ENCODE data around the gene CLTCL1. TPM values are rescaled to one million over a fixed set of nuclear protein-coding genes. Genes with fewer than 3 reads are reported as not detected.

Gene CLTCL1
- total and polyA plus RNA-seq, 4 donors = 2.6 to 9.2 (median 4.3) TPM

DNA sequence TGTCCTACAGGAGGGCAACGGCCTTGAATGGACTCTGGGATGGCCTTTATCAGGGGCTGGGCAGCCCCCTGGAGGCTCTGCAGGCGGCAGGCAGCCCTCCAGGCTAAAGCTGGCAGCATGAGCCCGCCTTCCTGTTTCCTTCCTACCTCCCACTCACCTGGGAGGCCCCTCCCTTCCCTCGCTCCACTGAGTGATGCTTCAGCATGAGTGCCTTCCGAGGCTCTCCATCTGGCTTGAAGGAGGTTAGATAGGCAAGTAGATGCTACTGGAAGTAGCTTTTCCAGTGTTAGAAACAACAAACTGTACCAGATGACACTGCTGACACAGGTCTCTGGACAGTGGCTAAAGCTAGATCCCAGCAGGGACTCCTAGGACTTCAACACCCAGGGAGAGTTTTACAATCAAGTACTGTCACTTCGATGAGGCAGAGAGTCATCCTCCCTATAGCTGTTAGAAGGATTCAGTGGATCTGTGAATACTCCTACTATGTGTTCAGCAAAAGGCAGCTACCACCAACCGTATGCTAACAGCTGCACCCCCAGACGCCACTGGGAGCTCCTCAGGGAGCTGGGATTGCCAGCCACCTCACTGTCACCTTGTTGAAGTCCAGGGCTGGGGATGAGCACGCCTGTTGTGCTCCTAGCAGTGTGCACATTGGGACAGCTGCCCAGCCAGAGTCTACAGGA is 108.9 kb downstream of the CLTCL1 start:
- Histone ChIP-seq H3K4me3 (no peak overlapping the region), H3K9ac (ENCODE audit: insufficient read depth in 1 of 2, low read length in 2 of 2) (no peak overlapping the region), H3K9me3 (ENCODE audit: control insufficient read depth in 4 of 4, insufficient read depth in 3 of 4, low read length in 3 of 4) (no peaks in the 10 kb centered on the region), H3K4me1 (ENCODE audit: control insufficient read depth in 5 of 5, insufficient read depth in 5 of 5, low read length in 5 of 5) (peaks cover 0 to 12% (median 0%) of the 10 kb centered on the region in 5 donors), H3K27me3 (ENCODE audit: control insufficient read depth in 3 of 3, insufficient read depth in 3 of 3, low read length in 2 of 3) (no peaks in the 10 kb centered on the region), H3K36me3 (ENCODE audit: control insufficient read depth in 4 of 4, insufficient read depth in 4 of 4, low read length in 4 of 4) (no peaks in the 10 kb centered on the region), H3K27ac (ENCODE audit: low read depth in 1 of 2, low read length in 1 of 2) (no peak overlapping the region)
- DNase-seq (no peak), ATAC-seq (ENCODE audit: insufficient read depth, low FRiP score) (no peak)
- 70 to 74% methylated on average over 9 of the region's 9 CpGs for WGBS, 2 donors
- TF ChIP-seq, protein P1, sequence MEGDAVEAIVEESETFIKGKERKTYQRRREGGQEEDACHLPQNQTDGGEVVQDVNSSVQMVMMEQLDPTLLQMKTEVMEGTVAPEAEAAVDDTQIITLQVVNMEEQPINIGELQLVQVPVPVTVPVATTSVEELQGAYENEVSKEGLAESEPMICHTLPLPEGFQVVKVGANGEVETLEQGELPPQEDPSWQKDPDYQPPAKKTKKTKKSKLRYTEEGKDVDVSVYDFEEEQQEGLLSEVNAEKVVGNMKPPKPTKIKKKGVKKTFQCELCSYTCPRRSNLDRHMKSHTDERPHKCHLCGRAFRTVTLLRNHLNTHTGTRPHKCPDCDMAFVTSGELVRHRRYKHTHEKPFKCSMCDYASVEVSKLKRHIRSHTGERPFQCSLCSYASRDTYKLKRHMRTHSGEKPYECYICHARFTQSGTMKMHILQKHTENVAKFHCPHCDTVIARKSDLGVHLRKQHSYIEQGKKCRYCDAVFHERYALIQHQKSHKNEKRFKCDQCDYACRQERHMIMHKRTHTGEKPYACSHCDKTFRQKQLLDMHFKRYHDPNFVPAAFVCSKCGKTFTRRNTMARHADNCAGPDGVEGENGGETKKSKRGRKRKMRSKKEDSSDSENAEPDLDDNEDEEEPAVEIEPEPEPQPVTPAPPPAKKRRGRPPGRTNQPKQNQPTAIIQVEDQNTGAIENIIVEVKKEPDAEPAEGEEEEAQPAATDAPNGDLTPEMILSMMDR (IDR thresholded peaks at IDR 0.05; ENCODE audit: control extremely low read depth, extremely low read depth) = no peak

DNA sequence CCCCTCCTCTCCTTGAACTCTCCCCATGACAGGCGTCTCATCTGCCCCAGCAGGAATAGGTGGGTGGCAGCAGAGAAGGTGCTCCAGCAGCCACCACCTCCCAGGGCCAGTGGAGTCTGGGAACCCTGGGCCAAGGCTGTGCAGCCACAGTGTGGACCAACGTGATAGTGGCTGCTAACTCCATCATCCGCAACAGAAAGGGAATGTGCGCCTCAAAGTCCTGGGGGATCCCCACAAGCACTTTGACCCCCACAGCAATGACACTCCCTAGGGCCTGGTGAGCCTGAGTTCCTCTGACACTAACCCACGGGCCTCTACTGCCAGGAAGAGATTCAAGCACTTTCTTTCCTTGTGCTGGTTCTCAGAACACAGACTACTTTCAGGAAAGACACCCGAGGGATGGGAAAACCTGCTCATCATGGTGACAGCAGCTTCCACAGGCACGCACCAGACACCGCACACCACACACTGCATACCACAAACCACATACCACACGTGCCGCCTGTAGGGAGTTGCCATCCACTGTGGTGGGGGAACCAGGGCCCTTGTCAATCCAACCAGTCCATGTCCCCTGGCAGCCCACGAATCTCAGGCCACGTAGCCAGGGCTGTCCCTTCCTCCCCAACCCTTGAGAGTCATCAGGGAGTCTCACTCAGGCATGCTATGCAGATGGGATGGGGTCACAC is 109.6 kb downstream of the CLTCL1 start:
- no peak for ATAC-seq (ENCODE audit: insufficient read depth, low FRiP score)
- no peak overlapping the region for H3K9ac ChIP-seq (ENCODE audit: insufficient read depth in 1 of 2, low read length in 2 of 2)
- DNase-seq = no peak
- H3K36me3 ChIP-seq (ENCODE audit: control insufficient read depth in 4 of 4, insufficient read depth in 4 of 4, low read length in 4 of 4) = no peaks in the 10 kb centered on the region
- H3K4me1 ChIP-seq (ENCODE audit: control insufficient read depth in 5 of 5, insufficient read depth in 5 of 5, low read length in 5 of 5) = peaks cover 0 to 19% (median 0%) of the 10 kb centered on the region in 5 donors
- TF ChIP-seq, protein P1 (IDR thresholded peaks at IDR 0.05; ENCODE audit: control extremely low read depth, extremely low read depth) = no peak
- H3K9me3 ChIP-seq (ENCODE audit: control insufficient read depth in 4 of 4, insufficient read depth in 3 of 4, low read length in 3 of 4) = no peaks in the 10 kb centered on the region
- no peaks in the 10 kb centered on the region for H3K27me3 ChIP-seq (ENCODE audit: control insufficient read depth in 3 of 3, insufficient read depth in 3 of 3, low read length in 2 of 3)
- WGBS, 2 donors = 66 to 68% methylated on average over 12 of the region's 12 CpGs
- no peak overlapping the region for H3K4me3 ChIP-seq
- no peak overlapping the region for H3K27ac ChIP-seq (ENCODE audit: low read depth in 1 of 2, low read length in 1 of 2)

DNA sequence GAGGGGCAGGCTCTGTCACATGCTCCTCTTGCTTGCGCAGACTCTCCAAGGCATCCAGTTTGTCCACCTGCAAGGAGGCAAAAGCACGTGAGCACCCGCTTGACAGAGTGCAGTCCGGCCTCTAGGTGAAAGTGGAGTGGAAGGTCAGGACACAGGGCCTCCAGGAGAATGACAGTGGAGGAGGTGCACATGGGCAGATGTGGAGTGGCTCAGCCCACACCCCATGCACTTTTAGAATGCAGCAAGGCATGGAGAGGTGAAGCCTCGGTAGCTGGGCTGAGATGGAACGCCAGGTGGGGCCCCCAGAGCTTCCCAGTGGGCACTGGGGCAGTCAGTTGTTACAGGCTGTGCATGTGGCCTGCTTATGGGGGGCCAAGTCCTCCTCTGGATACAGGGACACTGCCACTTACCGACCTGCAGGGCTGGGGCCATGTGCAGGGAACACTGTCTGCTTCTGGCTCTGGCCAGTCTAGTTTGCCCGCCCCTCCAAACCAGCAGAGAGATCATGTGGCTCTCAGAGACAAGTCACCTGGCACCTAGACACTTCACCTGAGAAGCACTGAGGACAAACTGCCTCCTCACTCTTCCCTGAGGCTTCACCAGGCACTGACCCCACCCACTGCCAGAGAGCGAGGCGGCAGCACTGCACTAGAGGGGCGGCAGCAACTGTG is 110.6 kb downstream of the CLTCL1 start:
- TF ChIP-seq, protein P1 (IDR thresholded peaks at IDR 0.05; ENCODE audit: control extremely low read depth, extremely low read depth) = no peak
- H3K4me3 ChIP-seq = no peak overlapping the region
- no peaks in the 10 kb centered on the region for H3K9me3 ChIP-seq (ENCODE audit: control insufficient read depth in 4 of 4, insufficient read depth in 3 of 4, low read length in 3 of 4)
- H3K4me1 ChIP-seq (ENCODE audit: control insufficient read depth in 5 of 5, insufficient read depth in 5 of 5, low read length in 5 of 5) = peaks cover 0 to 21% (median 0%) of the 10 kb centered on the region in 5 donors
- H3K36me3 ChIP-seq (ENCODE audit: control insufficient read depth in 4 of 4, insufficient read depth in 4 of 4, low read length in 4 of 4) = no peaks in the 10 kb centered on the region
- H3K9ac ChIP-seq (ENCODE audit: insufficient read depth in 1 of 2, low read length in 2 of 2) = no peak overlapping the region
- H3K27ac ChIP-seq (ENCODE audit: low read depth in 1 of 2, low read length in 1 of 2) = no peak overlapping the region
- WGBS, 2 donors = 89 to 92% methylated on average over 11 of the region's 11 CpGs
- ATAC-seq (ENCODE audit: insufficient read depth, low FRiP score) (no peak), DNase-seq (no peak)
- no peaks in the 10 kb centered on the region for H3K27me3 ChIP-seq (ENCODE audit: control insufficient read depth in 3 of 3, insufficient read depth in 3 of 3, low read length in 2 of 3)
